Superior temporal gyrus (tissue), 1 donor: Measurements from ENCODE around the gene CDC42SE2.

Source experiments
- DNase-seq: peaks from one replicate; pipeline ENCODE4 v3.0.0-alpha.2; 2016; ENCODE audit errors: extremely low spot score

Gene CDC42SE2

DNA sequence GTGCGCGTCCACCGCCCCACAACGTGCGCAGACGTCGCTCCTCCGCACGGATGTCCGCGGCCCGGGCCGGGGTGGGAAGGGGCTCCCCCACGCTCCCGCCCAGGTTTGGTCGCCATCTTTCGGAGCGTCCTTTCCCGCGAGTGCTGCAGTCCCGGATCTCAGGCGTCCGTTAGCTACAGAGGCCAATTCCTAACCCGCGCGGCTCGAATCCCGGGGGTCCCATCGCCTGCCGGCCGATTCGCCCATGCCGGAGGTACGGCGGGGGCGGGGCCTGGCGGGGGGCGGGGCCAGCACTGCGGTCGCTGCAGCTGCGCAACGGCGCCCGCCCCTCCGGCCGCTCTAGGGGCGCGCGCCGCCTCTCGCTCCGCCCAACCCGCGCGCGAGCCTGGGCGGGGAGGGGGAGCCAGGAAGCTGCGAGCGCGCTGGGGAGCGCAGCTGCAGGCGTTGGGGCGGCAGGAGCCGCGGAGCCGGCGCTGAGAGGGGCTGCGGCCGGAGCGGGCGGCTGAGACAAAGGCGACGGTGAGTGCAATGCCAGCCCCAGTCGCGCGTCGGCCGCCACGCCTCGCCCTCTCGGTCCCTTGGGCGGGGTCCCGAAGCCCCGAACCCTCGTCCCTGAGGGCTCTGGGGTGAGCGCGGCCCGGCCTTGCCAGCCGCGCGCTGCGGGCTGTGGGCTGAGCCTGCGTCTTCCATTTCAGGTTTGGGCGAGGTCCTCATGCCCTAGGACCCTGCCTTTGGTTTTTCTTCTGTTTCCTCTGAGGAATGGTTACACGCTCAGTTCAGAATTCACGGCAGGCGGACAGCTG is at the start of gene CDC42SE2:
Gene CDC42SE2, plus strand, starts transcription at position 406 of the 803 bp plus-strand sequence. CDS start 95,441 bp downstream, outside the sequence.
- peak; percentile 90 for DNase-seq

DNA sequence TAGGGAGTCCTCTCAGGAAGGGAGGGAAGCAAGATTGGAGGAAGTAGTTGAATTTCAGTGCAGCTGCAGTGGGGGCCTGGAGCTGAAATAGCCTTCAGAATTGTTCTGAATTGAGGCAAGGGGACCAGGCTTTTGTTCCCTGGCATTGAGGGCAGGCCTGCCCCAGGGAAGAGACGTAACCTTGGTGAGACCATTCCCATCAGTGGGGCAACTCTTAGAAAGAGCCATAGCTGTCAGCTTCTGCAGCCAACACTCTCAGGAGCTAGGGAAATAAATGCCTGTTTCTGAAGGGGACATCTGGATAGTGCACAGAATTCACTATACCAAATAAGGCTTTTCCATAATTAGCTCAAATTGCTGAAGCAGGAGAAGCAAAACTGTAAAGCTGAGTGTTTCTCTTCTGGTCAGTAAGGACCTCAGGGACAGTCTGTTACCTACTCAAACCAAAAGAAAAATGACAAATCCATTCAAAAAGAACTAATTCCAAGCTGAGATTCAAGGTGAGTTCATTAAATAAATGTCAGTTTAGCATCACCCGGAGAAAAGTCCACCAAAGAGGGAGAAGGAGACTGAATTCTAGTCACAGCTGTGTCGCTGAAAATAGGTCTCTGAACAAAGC is 49.1 kb upstream of the CDC42SE2 start:
- peak; percentile 68 for DNase-seq

GRCh38 chr5:131217791-131218190 is 46.1 kb upstream of the CDC42SE2 start:
- no peak for DNase-seq

GRCh38 chr5:131218392-131218791 is 45.5 kb upstream of the CDC42SE2 start:
- DNase-seq = no peak

DNA sequence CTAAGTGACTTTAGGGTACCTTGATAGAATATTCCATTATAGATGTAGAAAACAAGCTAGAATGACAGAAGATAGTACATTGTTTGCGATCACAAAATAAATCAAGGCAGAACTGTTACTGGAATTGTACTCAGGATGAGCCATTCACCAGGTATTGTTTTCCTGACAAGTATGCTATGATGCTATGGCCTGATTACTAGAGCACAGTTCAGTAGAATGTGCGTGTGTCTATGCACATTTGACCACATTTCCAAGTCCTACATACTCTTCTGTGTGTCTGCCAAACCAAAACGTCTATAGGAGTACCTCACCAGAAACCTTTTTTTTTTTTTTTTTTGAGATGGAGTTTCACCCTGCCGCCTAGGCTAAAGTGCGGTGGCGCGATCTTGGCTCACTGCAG is 43.3 kb upstream of the CDC42SE2 start:
- DNase-seq = no peak

DNA sequence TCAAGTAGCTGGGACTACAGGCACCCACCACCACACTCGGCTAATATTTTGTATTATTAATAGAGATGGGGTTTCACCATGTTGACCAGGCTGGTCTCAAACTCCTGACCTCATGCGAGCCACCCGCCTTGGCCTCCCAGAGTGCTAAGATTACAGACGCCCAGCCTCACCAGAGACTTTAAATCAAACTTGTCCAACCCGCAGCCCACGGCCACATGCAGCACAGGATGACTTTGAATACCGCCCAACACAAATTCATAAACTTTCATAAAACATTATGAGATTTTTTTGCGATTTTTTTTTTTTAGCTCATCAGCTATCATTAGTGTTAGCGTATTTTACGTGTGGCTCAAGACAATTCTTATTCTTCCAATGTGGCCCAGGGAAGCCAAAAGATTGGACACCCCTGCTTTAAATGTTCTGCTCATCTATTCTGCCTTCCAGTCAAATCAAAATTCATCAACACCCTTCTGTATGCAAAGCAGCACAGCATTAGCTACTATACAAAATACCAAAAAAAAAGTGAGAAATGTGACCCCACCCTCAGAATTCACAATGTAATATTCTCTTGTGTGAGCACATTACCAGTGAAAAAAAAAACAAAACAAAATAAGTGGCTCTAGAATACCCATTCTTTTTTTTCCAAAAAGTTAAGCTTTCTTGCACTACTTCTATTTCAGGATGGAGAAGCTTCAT is 42.7 kb upstream of the CDC42SE2 start:
- DNase-seq = no peak

- DNase-seq = peak; percentile 74
These were observed 42.0 kb upstream of the CDC42SE2 start for GRCh38 chr5:131221888-131222287.

DNA sequence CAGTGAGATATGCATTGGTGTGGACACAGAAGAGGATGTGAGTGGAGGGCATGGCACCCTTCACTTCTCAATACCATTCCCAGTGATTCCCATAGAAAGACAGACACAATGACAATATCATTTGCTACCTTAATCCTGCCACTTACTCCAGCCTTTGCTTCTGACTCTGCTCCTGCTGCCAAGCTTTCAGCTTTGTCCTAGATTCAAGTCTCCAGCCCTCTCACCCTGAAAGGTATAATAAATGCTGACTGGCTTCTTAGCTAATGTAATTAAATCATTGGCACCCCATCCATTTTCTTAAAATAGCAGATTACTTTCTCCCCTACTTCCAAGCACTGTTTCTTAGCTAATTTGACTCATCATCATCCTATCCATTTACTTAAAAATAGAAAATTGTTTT is 41.1 kb upstream of the CDC42SE2 start:
- DNase-seq = no peak

DNA sequence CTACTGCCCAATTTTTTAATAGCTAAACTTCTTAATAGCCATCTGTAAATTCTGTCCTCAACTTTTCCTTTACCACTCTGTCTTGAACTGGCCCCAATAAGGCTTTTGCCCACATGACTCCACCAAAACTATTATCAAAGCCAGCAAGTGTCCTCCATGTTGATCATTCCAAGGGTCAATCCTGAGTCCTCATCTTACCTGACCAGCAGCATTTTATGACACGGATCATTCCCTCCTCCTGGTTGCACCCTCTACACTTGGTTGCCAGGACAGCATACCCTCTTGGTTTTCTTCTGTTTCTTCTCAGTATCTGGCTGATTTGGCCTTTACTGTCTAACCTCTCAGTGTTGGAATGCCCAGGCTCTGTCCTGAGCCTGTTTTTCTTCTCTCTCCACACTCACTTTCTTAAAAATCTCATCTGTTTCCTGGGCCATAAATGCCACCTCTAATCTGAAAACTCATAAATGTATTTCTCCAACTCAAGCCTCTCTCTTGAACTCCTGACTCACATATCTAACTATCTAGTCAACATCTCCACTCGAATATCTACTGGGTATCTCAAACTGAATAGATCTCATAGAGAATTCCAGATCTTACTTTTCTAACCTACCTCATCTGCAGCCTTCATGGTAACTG is 40.0 kb upstream of the CDC42SE2 start:
- DNase-seq = no peak

DNA sequence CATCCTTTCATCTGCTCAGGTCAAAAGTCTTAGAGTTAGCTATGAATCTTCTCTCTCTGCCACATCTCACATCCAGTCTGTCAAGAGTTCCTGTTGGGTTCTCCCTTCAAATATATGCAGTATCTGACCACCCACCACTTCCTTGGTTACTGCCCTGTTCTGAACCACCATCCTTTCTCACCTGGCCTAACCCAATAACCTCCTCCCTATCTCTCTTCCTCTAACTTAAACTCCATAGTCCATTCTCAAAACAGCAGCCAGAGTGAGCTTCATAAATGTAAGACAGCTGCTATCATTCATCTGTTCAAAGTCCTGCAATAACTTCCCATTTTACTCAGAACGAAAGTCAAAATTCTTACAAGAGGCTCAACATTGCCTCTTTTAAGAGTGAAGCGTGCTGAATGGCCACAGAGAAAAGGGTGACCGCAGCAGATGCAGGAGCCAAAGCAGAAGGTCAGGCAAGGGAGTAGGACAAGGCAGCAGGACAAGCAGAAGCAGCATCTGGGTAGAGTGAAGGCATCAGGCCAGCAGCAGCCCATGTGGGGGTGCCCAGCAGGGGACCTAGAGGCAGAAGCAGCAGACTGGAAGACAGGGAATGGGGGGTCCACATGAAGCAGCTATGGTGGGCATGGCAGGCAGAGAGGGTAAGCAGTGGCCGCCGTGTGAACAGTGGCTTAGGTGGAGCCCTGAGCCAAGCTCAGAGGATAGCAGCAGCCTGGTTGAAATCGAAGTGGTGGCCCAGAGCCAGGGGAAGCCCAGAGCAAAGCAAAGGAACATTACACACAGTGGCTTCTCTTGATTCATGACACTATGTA is 39.3 kb upstream of the CDC42SE2 start:
- DNase-seq = no peak

GRCh38 chr5:131225282-131225974 is 38.4 kb upstream of the CDC42SE2 start:
- no peak for DNase-seq

DNA sequence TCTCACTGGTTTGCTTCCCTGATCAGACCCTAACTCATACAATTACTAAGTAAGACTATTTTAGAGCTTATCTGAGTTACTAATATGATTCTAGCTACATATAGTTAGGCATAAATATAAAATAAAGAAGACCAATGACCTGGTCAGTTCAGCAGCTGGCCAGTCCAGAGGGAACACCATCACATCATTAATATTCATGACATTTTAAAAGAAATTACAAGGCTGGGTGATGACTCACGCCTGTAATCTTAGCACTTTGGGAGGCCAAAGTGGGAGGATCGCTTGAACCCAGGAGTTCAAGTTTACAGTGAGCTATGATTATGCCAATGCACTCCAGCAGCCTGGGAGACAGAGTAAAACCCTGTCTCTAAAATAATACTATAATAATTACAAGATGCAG is 37.0 kb upstream of the CDC42SE2 start:
- DNase-seq = no peak

DNA sequence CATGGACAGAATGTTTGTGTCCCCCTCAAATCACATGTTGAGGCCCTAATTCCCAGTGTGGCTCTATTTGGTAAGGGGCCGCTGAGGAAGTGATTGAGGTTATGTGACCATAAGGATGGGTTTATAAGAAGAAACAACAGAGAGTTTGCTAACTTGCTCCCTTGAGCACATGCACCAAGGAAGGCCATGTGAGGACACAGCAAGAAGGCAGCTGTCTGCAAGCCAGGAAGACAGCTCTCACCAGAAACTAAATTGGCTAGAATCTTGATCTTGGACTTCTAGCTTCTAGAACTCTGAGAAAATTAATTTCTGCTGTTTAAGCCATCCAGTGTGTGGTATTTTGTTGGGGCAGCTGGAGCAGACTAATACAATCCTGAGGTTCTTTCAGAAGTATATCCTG is 35.2 kb upstream of the CDC42SE2 start:
- DNase-seq = no peak

- DNase-seq = no peak
These were observed 34.2 kb upstream of the CDC42SE2 start for GRCh38 chr5:131229623-131230022.

DNA sequence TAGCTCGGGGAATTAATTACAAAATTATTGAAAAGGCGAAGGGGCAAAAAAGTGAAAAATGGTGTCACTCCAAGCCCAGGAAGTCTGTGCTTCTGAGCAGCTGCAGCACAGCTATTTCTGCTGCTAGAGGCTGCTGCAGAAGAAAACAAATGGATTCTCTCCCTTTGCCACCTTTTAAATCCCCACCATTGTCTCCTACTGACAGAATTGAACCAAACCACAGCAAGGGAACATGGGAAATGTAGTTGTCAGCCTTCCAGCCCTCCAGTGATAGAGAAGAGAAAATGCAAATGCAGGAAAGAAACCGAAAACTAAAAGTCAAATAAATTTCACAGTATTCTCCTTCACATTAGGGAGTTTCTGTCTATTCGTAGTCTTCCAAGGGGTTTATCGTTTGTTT is 33.4 kb upstream of the CDC42SE2 start:
- DNase-seq = peak; percentile 81

- DNase-seq = no peak
These were observed 24.2 kb upstream of the CDC42SE2 start for GRCh38 chr5:131239686-131240085.

- DNase-seq = no peak
These were observed 21.1 kb upstream of the CDC42SE2 start for GRCh38 chr5:131242728-131243255.

DNA sequence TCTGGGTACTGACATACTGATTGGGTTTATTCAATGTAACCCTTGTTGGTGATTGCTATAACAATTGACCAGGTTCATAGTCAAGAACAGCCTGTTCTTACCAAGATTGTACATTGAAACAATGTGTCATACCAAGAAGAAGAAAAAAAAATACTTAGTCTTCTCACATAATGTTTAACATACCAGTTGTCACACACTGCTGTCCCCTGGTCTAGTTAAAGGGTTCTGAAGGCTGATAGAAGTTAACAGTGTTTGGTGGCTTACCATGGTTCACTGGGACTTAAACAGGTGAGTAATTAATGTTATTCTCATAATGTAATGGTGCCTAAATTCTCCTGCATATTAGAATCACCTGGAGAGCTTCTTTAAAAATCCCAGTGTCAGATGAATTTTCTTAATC is 18.5 kb upstream of the CDC42SE2 start:
- DNase-seq = no peak

DNA sequence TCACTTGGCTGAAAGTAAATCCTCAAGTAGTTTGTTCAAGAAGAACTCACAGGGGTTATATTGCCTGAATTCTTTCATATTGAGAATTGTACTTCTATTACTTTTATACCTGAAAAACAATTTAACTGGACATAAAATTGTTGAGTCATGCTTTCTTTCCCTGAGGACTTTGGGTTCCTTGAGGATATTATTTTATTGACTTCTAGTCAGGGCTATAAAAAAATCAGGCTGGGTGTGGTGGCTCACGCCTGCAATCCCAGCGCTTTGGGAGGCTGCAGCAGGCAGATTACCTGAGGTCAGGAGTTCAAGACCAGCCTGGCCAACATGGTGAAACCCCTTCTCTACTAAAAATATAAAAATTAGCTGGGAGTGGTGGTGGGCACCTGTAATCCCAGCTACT is 17.9 kb upstream of the CDC42SE2 start:
- no peak for DNase-seq

- DNase-seq = no peak
These were observed 17.3 kb upstream of the CDC42SE2 start for GRCh38 chr5:131246504-131246903.
